Measurements from ENCODE around the gene PLIN4. TPM values are rescaled to one million over a fixed set of nuclear protein-coding genes. Genes with fewer than 3 reads are reported as not detected.

PLIN4 gene
- total and polyA plus RNA-seq, 2 donors from 2014 or later = 1.6 to 2.2 TPM

- Histone ChIP-seq H3K36me3 (ENCODE audit: control insufficient read depth in 2 of 3, insufficient read depth in 3 of 3, low read length in 3 of 3) (peaks cover 0 to 2% (median 0%) of the 10 kb centered on the region in 3 donors), H3K9ac (ENCODE audit: low read length in 3 of 3) (no peak overlapping the region)
- intact Hi-C loops (cut with DNase I) = no loop called here
These were observed 14.5 kb downstream of the PLIN4 start for GRCh38 chr19:4503825-4504170.

GRCh38 chr19:4503132-4503824 is 15.0 kb downstream of the PLIN4 start:
- H3K36me3 ChIP-seq (ENCODE audit: control insufficient read depth in 2 of 3, insufficient read depth in 3 of 3, low read length in 3 of 3) = peaks cover 0 to 2% (median 0%) of the 10 kb centered on the region in 3 donors
- no peak for FAIRE-seq
- no peak overlapping the region for H3K9ac ChIP-seq (ENCODE audit: low read length in 3 of 3)

More at GRCh38 chr19:4503825-4504170, 14.5 kb downstream of the PLIN4 start:
- TF ChIP-seq, protein P1, sequence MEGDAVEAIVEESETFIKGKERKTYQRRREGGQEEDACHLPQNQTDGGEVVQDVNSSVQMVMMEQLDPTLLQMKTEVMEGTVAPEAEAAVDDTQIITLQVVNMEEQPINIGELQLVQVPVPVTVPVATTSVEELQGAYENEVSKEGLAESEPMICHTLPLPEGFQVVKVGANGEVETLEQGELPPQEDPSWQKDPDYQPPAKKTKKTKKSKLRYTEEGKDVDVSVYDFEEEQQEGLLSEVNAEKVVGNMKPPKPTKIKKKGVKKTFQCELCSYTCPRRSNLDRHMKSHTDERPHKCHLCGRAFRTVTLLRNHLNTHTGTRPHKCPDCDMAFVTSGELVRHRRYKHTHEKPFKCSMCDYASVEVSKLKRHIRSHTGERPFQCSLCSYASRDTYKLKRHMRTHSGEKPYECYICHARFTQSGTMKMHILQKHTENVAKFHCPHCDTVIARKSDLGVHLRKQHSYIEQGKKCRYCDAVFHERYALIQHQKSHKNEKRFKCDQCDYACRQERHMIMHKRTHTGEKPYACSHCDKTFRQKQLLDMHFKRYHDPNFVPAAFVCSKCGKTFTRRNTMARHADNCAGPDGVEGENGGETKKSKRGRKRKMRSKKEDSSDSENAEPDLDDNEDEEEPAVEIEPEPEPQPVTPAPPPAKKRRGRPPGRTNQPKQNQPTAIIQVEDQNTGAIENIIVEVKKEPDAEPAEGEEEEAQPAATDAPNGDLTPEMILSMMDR (IDR thresholded peaks at IDR 0.05; ENCODE audit: borderline replicate concordance, extremely low read depth, insufficient read depth) = no peak
- no peak overlapping the region for H3K27ac ChIP-seq (ENCODE audit: low read depth in 2 of 2, low read length in 2 of 2)
- no peaks in the 10 kb centered on the region for H3K9me3 ChIP-seq (ENCODE audit: control insufficient read depth in 2 of 3, insufficient read depth in 1 of 3, low read length in 3 of 3)
- H3K4me1 ChIP-seq (ENCODE audit: control insufficient read depth in 2 of 3, insufficient read depth in 2 of 3, low read depth in 1 of 3, low read length in 3 of 3) = no peaks in the 10 kb centered on the region
- DNase-seq (no peak), FAIRE-seq (no peak)
- no peak overlapping the region for H3K4me3 ChIP-seq (ENCODE audit: low read length in 3 of 3)
- H3K27me3 ChIP-seq (ENCODE audit: control insufficient read depth, insufficient read depth, low read length) = no peaks in the 10 kb centered on the region

GRCh38 chr19:4502282-4503131 is 15.8 kb downstream of the PLIN4 start:
- Histone ChIP-seq H3K9ac (ENCODE audit: low read length in 3 of 3) (no peak overlapping the region), H3K27me3 (ENCODE audit: control insufficient read depth, insufficient read depth, low read length) (no peaks in the 10 kb centered on the region), H3K27ac (ENCODE audit: low read depth in 2 of 2, low read length in 2 of 2) (no peak overlapping the region), H3K36me3 (ENCODE audit: control insufficient read depth in 2 of 3, insufficient read depth in 3 of 3, low read length in 3 of 3) (peaks cover 0 to 4% (median 2%) of the 10 kb centered on the region in 3 donors), H3K9me3 (ENCODE audit: control insufficient read depth in 2 of 3, insufficient read depth in 1 of 3, low read length in 3 of 3) (no peaks in the 10 kb centered on the region), H3K4me1 (ENCODE audit: control insufficient read depth in 2 of 3, insufficient read depth in 2 of 3, low read depth in 1 of 3, low read length in 3 of 3) (no peaks in the 10 kb centered on the region), H3K4me3 (ENCODE audit: low read length in 3 of 3) (no peak overlapping the region)
- TF ChIP-seq, protein P1 (IDR thresholded peaks at IDR 0.05; ENCODE audit: borderline replicate concordance, extremely low read depth, insufficient read depth) = no peak
- DNase-seq (no peak), FAIRE-seq (no peak)
- intact Hi-C loops (cut with DNase I) = no loop called here

More at GRCh38 chr19:4503132-4503824, 15.0 kb downstream of the PLIN4 start:
- Histone ChIP-seq H3K9me3 (ENCODE audit: control insufficient read depth in 2 of 3, insufficient read depth in 1 of 3, low read length in 3 of 3) (no peaks in the 10 kb centered on the region), H3K4me3 (ENCODE audit: low read length in 3 of 3) (no peak overlapping the region), H3K27me3 (ENCODE audit: control insufficient read depth, insufficient read depth, low read length) (no peaks in the 10 kb centered on the region), H3K4me1 (ENCODE audit: control insufficient read depth in 2 of 3, insufficient read depth in 2 of 3, low read depth in 1 of 3, low read length in 3 of 3) (no peaks in the 10 kb centered on the region), H3K27ac (ENCODE audit: low read depth in 2 of 2, low read length in 2 of 2) (no peak overlapping the region)
- TF ChIP-seq, protein P1 (IDR thresholded peaks at IDR 0.05; ENCODE audit: borderline replicate concordance, extremely low read depth, insufficient read depth) = no peak
- intact Hi-C loops (cut with DNase I) = no loop called here
- no peak for DNase-seq

Measured in kidney (tissue), 14 donors.